ENCODE results near the gene EEF2. TPM values are rescaled to one million over a fixed set of nuclear protein-coding genes. Genes with fewer than 3 reads are reported as not detected.
A peak's percentile ranks its signal among the peaks of the same experiment; 100 is the strongest.

The EEF2 gene
- total RNA-seq, 1 donor from 2014 or later = 2,451 TPM

- intact Hi-C loops (cut with micrococcal nuclease) = no loop called here
- no peak overlapping the region for H3K4me3 Mint-ChIP-seq (ENCODE audit: low read depth)
- no peak overlapping the region for H3K27ac Mint-ChIP-seq
- no peaks in the 10 kb centered on the region for H3K27me3 Mint-ChIP-seq (ENCODE audit: low read depth)
- peaks cover 5% of the 10 kb centered on the region for H3K9me3 Mint-ChIP-seq
- peaks cover 11% of the 10 kb centered on the region for H3K36me3 Mint-ChIP-seq (ENCODE audit: low read depth)
- H3K4me1 Mint-ChIP-seq (ENCODE audit: low read depth) = no peaks in the 10 kb centered on the region
- DNase-seq (ENCODE audit: low spot score) = no peak
These were observed 38.5 kb upstream of the EEF2 start for GRCh38 chr19:4023600-4024398.

- Mint-ChIP-seq H3K4me3 (ENCODE audit: low read depth) (no peak overlapping the region), H3K9me3 (peaks cover 5% of the 10 kb centered on the region), H3K27me3 (ENCODE audit: low read depth) (no peaks in the 10 kb centered on the region), H3K36me3 (ENCODE audit: low read depth) (peaks cover 19% of the 10 kb centered on the region), H3K4me1 (ENCODE audit: low read depth) (no peaks in the 10 kb centered on the region), H3K27ac (no peak overlapping the region)
- no peak for DNase-seq (ENCODE audit: low spot score)
- intact Hi-C loops (cut with micrococcal nuclease) = no loop called here
These were observed 34.3 kb upstream of the EEF2 start for GRCh38 chr19:4019578-4019977.

GRCh38 chr19:4018775-4019504 is 33.7 kb upstream of the EEF2 start:
- H3K27me3 Mint-ChIP-seq (ENCODE audit: low read depth) = no peaks in the 10 kb centered on the region

GRCh38 chr19:4018140-4018613 is 32.9 kb upstream of the EEF2 start:
- Mint-ChIP-seq H3K36me3 (ENCODE audit: low read depth) (peaks cover 20% of the 10 kb centered on the region), H3K4me1 (ENCODE audit: low read depth) (no peaks in the 10 kb centered on the region), H3K9me3 (peaks cover 5% of the 10 kb centered on the region), H3K27me3 (ENCODE audit: low read depth) (no peaks in the 10 kb centered on the region), H3K4me3 (ENCODE audit: low read depth) (no peak overlapping the region), H3K27ac (no peak overlapping the region)
- intact Hi-C loops (cut with micrococcal nuclease) = no loop called here
- DNase-seq (ENCODE audit: low spot score) = no peak

More at GRCh38 chr19:4018775-4019504, 33.7 kb upstream of the EEF2 start:
- DNase-seq (ENCODE audit: low spot score) = no peak
- H3K4me3 Mint-ChIP-seq (ENCODE audit: low read depth) = no peak overlapping the region
- H3K9me3 Mint-ChIP-seq = peaks cover 5% of the 10 kb centered on the region
- H3K36me3 Mint-ChIP-seq (ENCODE audit: low read depth) = peaks cover 19% of the 10 kb centered on the region
- H3K27ac Mint-ChIP-seq = no peak overlapping the region
- intact Hi-C loops (cut with micrococcal nuclease) = no loop called here
- H3K4me1 Mint-ChIP-seq (ENCODE audit: low read depth) = no peaks in the 10 kb centered on the region

- Mint-ChIP-seq H3K36me3 (ENCODE audit: low read depth) (peaks cover 29% of the 10 kb centered on the region), H3K4me1 (ENCODE audit: low read depth) (no peaks in the 10 kb centered on the region), H3K27ac (no peak overlapping the region), H3K9me3 (peaks cover 2% of the 10 kb centered on the region), H3K27me3 (ENCODE audit: low read depth) (no peaks in the 10 kb centered on the region), H3K4me3 (ENCODE audit: low read depth) (no peak overlapping the region)
- intact Hi-C loops (cut with micrococcal nuclease) = no loop called here
- no peak for DNase-seq (ENCODE audit: low spot score)
These were observed 31.8 kb upstream of the EEF2 start for GRCh38 chr19:4016903-4017638.

GRCh38 chr19:4016486-4016885 is 31.2 kb upstream of the EEF2 start:
- intact Hi-C loops (cut with micrococcal nuclease) = no loop called here
- no peak for DNase-seq (ENCODE audit: low spot score)
- Mint-ChIP-seq H3K4me3 (ENCODE audit: low read depth) (no peak overlapping the region), H3K4me1 (ENCODE audit: low read depth) (no peaks in the 10 kb centered on the region), H3K36me3 (ENCODE audit: low read depth) (peaks cover 26% of the 10 kb centered on the region), H3K27me3 (ENCODE audit: low read depth) (no peaks in the 10 kb centered on the region), H3K9me3 (no peaks in the 10 kb centered on the region), H3K27ac (no peak overlapping the region)

GRCh38 chr19:4015705-4016402 is 30.6 kb upstream of the EEF2 start:
- Mint-ChIP-seq H3K36me3 (ENCODE audit: low read depth) (peaks cover 28% of the 10 kb centered on the region), H3K27me3 (ENCODE audit: low read depth) (no peaks in the 10 kb centered on the region), H3K9me3 (no peaks in the 10 kb centered on the region), H3K4me1 (ENCODE audit: low read depth) (no peaks in the 10 kb centered on the region), H3K4me3 (ENCODE audit: low read depth) (no peak overlapping the region), H3K27ac (no peak overlapping the region)
- intact Hi-C loops (cut with micrococcal nuclease) = no loop called here
- DNase-seq (ENCODE audit: low spot score) = no peak

- peak; percentile 40 for DNase-seq (ENCODE audit: low spot score)
- no peaks in the 10 kb centered on the region for H3K27me3 Mint-ChIP-seq (ENCODE audit: low read depth)
- H3K4me3 Mint-ChIP-seq (ENCODE audit: low read depth) = no peak overlapping the region
- no peaks in the 10 kb centered on the region for H3K9me3 Mint-ChIP-seq
- H3K4me1 Mint-ChIP-seq (ENCODE audit: low read depth) = no peaks in the 10 kb centered on the region
- no peak overlapping the region for H3K27ac Mint-ChIP-seq
- intact Hi-C loops (cut with micrococcal nuclease) = no loop called here
- peaks cover 28% of the 10 kb centered on the region for H3K36me3 Mint-ChIP-seq (ENCODE audit: low read depth)
These were observed 29.6 kb upstream of the EEF2 start for GRCh38 chr19:4014541-4015491.

- H3K27ac Mint-ChIP-seq = no peak overlapping the region
- no peaks in the 10 kb centered on the region for H3K9me3 Mint-ChIP-seq
- intact Hi-C loops (cut with micrococcal nuclease) = no loop called here
- no peak overlapping the region for H3K4me3 Mint-ChIP-seq (ENCODE audit: low read depth)
- H3K4me1 Mint-ChIP-seq (ENCODE audit: low read depth) = peaks cover 2% of the 10 kb centered on the region
- no peaks in the 10 kb centered on the region for H3K27me3 Mint-ChIP-seq (ENCODE audit: low read depth)
- H3K36me3 Mint-ChIP-seq (ENCODE audit: low read depth) = peaks cover 28% of the 10 kb centered on the region
- DNase-seq (ENCODE audit: low spot score) = no peak
These were observed 28.8 kb upstream of the EEF2 start for GRCh38 chr19:4013886-4014540.

- Mint-ChIP-seq H3K27me3 (ENCODE audit: low read depth) (no peaks in the 10 kb centered on the region), H3K27ac (no peak overlapping the region), H3K4me1 (ENCODE audit: low read depth) (peaks cover 8% of the 10 kb centered on the region), H3K36me3 (ENCODE audit: low read depth) (peaks cover 28% of the 10 kb centered on the region), H3K4me3 (ENCODE audit: low read depth) (no peak overlapping the region), H3K9me3 (no peaks in the 10 kb centered on the region)
- no peak for DNase-seq (ENCODE audit: low spot score)
- intact Hi-C loops (cut with micrococcal nuclease) = no loop called here
These were observed 27.8 kb upstream of the EEF2 start for GRCh38 chr19:4012975-4013634.

Measured in activated T-helper 2 cell treated with anti-CD3 and anti-CD28 coated beads, Interferon-gamma antibody, Interleukin-2, Interleukin-4, amounts not matched to agents 10 μg/mL and 5 μg/mL and 100 μg/mL, durations not matched to agents 14 hours and 24 hours and 36 hours (primary cell).